GM21528 (cell line): Measurements from ENCODE around the gene NELFCD.
A peak's percentile ranks its signal among the peaks of the same experiment; 100 is the strongest.

ENCODE experiments used
- ATAC-seq: cut with Tn5 transposase; IDR thresholded peaks from one replicate; pipeline ENCODE4 v1.9.1; 2021; ENCODE audit warnings: mild to moderate bottlenecking, moderate library complexity; ENCODE audit not compliant: unreplicated experiment, low FRiP score

The NELFCD gene

DNA sequence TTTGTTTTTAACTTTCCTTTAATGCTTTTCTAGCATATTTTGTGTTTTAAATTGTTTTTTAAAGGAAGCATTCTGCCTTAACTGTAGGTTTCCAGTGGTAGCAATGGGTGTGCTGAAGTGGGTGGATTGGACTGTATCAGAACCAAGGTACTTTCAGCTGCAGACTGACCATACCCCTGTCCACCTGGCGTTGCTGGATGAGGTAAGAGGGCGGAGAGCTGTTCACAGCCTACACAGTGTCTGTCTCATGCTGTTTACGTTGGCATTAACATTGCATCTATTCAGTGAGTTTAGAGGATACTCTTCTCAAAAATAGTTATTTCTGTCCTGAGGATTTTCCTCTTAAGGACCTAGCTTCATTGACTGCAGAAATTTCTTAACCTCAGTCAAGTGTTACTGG, 11.9 kb downstream of the NELFCD start:
- no peak for ATAC-seq

- no peak for ATAC-seq
These were observed 12.5 kb downstream of the NELFCD start for GRCh38 chr20:58993332-58994248.

DNA sequence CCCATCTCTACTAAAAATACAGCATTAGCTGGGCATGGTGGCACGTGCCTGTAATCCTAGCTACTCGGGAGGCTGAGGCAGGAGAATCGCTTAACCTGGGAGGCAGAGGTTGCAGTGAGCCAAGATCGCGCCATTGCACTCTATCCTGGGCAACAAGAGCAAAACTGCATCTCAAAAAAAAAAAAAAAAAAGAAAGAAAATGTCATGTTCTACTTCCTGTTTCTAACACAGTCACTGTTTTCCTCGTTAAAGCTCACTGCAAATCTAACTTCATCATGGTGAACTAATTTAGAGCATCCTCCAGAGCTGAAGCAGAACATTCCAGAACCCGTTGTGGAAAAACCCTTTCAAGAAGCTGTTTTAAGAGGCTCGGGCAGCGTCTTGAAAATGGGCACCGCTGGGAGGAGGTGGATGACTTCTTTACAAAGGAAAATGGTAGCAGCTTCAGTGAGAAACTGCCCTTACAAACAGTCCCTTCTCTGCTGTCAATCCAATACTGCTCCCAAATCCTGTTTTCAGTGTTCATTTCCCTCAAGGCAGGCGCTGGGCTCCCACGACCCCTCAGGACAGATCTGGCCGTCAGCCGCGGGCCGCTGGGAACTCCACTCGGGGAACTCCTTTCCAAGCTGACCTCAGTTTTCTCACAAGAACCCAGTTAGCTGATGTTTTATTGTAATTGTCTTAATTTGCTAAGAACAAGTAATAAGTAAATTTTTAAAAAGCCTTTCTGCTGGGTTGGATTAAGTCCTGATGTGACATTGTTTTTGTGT, 13.5 kb downstream of the NELFCD start:
- no peak for ATAC-seq

DNA sequence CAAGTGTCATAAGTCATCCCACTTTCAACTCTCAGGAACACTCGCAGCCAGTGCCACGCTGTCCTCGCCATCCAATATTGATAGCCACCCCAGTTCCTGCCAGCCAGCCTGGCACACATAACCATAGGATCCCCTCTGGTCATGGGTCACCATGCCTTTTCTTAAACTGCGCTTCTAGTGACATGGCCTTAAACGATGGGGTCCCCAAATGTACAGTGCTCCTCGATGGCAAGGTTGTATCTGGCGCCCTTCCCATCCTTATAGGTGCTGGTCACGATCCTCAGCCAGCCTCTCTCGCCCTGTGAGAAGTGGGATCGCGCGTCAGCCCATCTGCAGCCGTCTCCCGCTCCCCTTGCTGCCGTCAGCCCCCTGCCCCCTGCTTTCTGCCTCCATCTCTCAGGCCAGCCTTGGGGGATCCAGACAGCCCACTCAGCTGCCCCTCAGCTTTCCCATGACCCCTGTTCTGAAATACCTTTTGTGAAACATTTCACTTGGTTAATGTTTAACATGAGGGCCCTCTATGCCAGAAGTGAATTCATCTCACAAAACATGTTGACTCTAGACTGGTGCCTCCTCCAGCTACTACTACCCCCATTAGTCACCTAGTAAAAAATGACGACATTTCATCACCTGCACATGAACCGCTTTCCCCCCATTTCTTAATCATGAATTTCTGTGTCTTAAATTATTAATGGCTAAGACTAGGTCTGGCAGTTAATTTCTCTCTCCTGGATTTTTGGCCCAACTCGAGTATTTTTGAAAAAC, 14.6 kb downstream of the NELFCD start:
- ATAC-seq: no peak

- no peak for ATAC-seq
These were observed 15.2 kb downstream of the NELFCD start for GRCh38 chr20:58996226-58996611.

- no peak for ATAC-seq
These were observed 16.2 kb downstream of the NELFCD start for GRCh38 chr20:58997141-58997770.

DNA sequence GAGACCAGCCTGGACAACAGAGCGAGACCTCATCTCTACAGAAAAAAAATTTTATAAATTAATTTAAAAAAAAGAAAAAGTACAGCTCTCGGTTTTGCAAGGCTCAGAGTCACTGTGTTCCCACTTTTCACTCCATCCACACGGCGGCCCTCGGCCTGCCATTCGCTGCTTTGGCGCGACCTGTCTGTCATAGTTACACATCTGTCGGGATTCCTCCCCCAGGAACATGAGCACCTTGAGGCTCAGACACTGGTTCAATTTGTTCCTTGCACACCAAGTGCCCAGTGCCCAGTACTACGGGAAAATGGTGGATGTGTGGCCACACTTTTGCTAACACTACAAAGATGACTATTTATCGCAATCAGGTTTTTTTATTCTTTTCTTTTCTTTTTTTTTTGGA, 17.6 kb downstream of the NELFCD start:
- ATAC-seq: no peak

DNA sequence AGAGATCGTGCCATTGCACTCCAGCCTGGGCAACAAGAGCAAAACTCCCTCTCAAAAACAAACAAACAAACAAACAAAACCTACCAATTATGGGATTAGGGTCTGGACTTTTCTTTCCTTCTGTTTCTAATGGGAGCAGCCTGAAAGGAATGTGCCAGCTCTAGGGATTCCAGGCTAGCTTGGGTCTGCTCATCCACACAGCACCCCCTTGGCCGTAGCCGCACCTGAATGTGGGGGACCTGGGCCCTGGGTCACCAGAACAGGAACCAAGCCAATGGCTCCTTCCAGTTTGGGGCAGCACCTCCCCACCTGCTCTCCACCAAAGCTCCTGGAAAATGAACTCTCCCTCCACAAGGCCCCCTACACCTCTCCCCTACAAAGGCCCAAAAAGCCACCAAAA, 19.3 kb downstream of the NELFCD start:
- no peak for ATAC-seq

- no peak for ATAC-seq
These were observed 20.0 kb downstream of the NELFCD start for GRCh38 chr20:59001068-59001448.

DNA sequence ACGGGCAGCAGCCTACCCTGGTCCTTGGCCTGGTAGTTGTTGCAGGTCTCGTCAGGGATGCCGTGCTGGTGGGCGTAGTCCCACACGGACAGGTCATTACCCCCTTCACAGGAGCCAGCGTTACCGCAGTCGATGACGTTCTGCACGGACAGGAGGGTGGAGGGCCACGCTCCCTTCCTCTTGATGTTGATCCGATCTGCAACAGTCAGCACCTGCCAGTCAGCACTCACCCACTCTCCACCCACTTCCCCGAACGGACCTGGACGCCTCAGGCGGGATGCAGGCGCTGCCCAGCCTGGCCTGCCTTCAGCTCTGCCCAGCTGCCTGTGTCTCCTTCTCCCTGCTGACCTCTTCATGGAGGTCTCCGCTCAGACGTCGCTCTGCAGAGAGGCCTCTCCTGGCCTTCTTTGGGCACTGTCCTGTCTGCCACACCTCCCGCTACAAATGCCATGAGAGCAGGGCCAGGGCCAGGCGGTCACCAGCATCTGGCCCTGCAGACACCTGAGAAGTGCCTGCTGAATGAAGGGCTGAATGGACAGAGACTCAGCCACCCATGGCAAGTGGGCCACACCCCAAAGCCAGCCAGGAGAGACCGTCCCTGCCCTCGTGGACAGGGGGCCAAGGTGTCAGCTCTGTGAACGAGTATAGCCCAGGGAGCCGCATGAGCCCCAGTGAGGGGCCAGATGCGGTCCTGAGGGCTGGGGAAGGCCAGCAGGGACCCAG, 20.6 kb downstream of the NELFCD start:
- ATAC-seq: no peak

DNA sequence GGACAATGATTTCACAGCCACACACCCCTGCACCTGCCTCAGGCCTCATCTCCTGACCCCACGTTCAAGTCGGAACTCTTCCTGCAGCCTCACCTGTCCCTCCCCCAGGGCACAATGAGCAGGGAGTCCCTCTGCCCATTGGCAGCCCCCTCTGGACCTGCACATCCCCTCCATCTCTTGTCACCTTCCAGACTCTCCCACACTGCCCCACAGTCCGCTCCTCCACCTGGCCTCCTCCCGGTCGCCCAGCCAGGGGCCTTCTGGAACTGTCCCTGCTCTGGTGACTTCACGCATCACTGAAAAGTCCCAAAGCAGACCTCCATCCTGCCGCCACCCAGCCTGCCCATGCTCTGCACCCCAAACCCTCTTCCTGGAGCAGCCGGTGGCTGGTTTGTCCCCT, 21.3 kb downstream of the NELFCD start:
- no peak for ATAC-seq

- ATAC-seq: no peak
These were observed 21.9 kb downstream of the NELFCD start for GRCh38 chr20:59002874-59003399.

DNA sequence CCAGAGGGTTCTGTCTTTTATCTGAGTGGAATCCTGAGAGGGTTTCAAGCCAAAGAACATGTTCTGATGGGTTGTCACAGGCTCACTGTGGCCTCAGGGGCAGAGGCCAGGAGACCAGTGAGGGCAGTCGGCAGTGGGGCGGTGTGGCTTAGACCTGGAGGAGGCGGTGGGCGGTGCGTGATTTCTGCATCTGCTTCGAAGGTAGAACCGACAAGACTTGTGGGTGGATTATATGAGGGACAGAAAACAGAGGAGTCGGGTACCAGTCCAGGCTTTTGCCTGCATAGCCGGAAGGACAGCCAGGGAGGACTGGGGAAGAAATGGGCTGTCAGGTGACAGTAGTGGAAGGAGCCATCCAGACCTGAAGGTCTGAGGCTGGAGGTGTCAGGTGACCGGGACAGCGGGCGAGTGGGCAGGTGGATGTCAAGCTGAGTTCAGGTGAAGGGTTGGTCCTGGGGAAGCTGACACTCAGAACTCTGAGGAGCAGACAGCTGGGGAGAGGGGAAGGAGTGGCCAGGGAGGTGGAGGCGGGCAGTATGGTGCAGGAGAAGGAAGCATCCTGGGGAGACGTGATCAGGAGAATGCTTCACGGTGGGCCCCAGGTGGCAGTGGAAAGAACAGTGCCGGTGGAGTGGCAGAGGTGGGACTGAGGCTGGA, 22.9 kb downstream of the NELFCD start:
- ATAC-seq: no peak

DNA sequence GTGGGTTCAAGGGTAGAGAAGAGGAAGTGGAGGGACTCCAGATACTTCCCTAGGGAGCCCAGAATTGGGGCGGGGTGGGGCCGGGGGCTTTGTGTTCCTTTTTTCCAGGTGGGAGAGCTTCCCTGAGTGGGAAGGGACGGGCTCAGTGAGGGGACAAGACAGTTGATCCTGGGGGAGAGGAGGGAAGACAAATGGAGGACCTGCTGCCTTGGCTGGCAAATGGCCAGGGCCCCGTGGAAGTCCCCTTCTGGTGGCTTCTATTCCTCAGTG, 23.4 kb downstream of the NELFCD start:
- no peak for ATAC-seq

- ATAC-seq: peak; percentile 61
These were observed 23.9 kb downstream of the NELFCD start for GRCh38 chr20:59004763-59005522.

- ATAC-seq: no peak
These were observed 24.6 kb downstream of the NELFCD start for GRCh38 chr20:59005523-59006166.

- no peak for ATAC-seq
These were observed 25.3 kb downstream of the NELFCD start for GRCh38 chr20:59006167-59006863.
